ENCODE results near the gene ACVR1B. TPM values are rescaled to one million over a fixed set of nuclear protein-coding genes. Genes with fewer than 3 reads are reported as not detected.

Gene ACVR1B
- total and polyA plus RNA-seq, 9 of the 15 experiments (the other 6 are each of a cell fraction or from before 2014, with no cell fraction given): 0.97 to 15.1 (median 6.8) TPM

DNA sequence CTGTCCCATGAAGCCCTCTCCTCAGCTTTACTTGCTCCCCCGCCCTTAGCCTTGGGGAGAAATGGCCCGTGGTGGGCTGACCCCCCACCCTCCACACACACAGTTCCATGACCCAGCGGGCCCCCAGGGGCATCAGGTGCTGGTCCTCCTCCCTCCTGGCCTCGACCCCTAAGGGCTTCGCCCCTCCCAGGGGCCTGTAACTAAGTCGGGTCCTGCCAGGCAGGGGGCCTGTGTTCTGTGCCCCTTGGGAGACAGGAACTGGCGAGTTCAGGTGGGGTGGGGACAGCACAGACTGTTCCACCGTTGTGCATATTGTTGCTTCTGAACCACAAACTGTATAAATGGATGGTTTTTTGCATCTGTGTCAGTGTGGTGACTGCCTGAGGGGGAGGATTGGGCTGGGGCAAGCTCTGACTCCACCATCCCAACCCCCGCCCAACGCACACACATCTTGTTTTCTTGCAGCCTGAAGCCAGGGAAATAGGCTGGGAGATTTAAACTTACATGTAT, 64.1 kb downstream of the ACVR1B start:
- no peak overlapping the region for H3K27ac ChIP-seq (ENCODE audit: extremely low read depth, low read depth, low read length)
- POLR2A ChIA-PET: no interaction called here
- H3K4me3 ChIP-seq: no peak overlapping the region
- H2AFZ ChIP-seq (ENCODE audit: low read depth, low read length): no peak overlapping the region
- H4K20me1 ChIP-seq (replicated peaks; ENCODE audit: control insufficient read depth, insufficient read depth, low read length): no peaks in the 10 kb centered on the region
- no peaks in the 10 kb centered on the region for H3K9me3 ChIP-seq (replicated peaks; ENCODE audit: control insufficient read depth, insufficient read depth, low read depth, low read length)
- H3K4me1 ChIP-seq (replicated peaks in 1 of 2; ENCODE audit: control insufficient read depth in 2 of 2, insufficient read depth in 2 of 2, low read length in 2 of 2): peaks cover 5% of the 10 kb centered on the region in 2 experiments; a peak in 4 of 5 replicates
- no peak overlapping the region for H3K9ac ChIP-seq (ENCODE audit: insufficient read depth in 1 of 2, low read depth in 2 of 2, low read length in 2 of 2)
- H3K36me3 ChIP-seq (ENCODE audit: control insufficient read depth, insufficient read depth, low read length): no peaks in the 10 kb centered on the region
- no peaks in the 10 kb centered on the region; a peak in 1 of 5 replicates for H3K27me3 ChIP-seq (ENCODE audit: control insufficient read depth in 2 of 2, insufficient read depth in 2 of 2, low read length in 2 of 2)
- 45% methylated on average over 8 of the region's 10 CpGs for WGBS (ENCODE audit: insufficient coverage, low coverage, missing lambda C conversion rate)
- no peak overlapping the region for H3K4me2 ChIP-seq (ENCODE audit: insufficient read depth, low read length)
- DNase-seq (ENCODE audit: extremely low read depth in 1 of 4, low spot score in 3 of 4) (no peak), FAIRE-seq (no peak), ATAC-seq (no peak)
- no peaks in the 10 kb centered on the region for H3K79me2 ChIP-seq (ENCODE audit: control insufficient read depth, insufficient read depth, low read length)
- intact Hi-C loops (cut with micrococcal nuclease): no loop called here
- CTCF ChIA-PET (ENCODE audit: low intra/inter-chr PET ratio): interaction anchor here (0.6 kb wide), 1 partner anchor 1392 kb away, joined by 4 read pairs; no protein-coding TSS in a partner anchor
- in situ Hi-C loops (cut with MboI): loop anchor here (25.0 kb wide), 1 partner anchor 603 kb away; the partner anchor contains the start of gene SLC4A8
- no peaks in the 10 kb centered on the region for H3K9me1 ChIP-seq (ENCODE audit: control insufficient read depth, insufficient read depth, low read length)
- no TSS peak for BruUV-seq (replicated peaks)
- TF ChIP-seq MTA2 (IDR thresholded peaks at IDR 0.05; ENCODE audit: low read depth): no peak
- no peak for TF ChIP-seq AFF1 (IDR thresholded peaks at IDR 0.05; ENCODE audit: low read depth in 1 of 2, partially characterized antibody in 2 of 2)
- no peak for TF ChIP-seq PHF8 (IDR thresholded peaks at IDR 0.05; ENCODE audit: borderline replicate concordance, low read length)
- no peak for TF ChIP-seq STAT5B (CRISPR knock-in tag; IDR thresholded peaks at IDR 0.05)
- no peak for TF ChIP-seq DEAF1 (CRISPR knock-in tag; IDR thresholded peaks at IDR 0.05)
- no peak for TF ChIP-seq NFXL1 (CRISPR knock-in tag; IDR thresholded peaks at IDR 0.05)
- TF ChIP-seq MCM3 (IDR thresholded peaks at IDR 0.05): no peak
- TF ChIP-seq, protein P1, sequence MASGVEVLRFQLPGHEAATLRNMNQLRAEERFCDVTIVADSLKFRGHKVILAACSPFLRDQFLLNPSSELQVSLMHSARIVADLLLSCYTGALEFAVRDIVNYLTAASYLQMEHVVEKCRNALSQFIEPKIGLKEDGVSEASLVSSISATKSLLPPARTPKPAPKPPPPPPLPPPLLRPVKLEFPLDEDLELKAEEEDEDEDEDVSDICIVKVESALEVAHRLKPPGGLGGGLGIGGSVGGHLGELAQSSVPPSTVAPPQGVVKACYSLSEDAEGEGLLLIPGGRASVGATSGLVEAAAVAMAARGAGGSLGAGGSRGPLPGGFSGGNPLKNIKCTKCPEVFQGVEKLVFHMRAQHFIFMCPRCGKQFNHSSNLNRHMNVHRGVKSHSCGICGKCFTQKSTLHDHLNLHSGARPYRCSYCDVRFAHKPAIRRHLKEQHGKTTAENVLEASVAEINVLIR (CRISPR knock-in tag; IDR thresholded peaks at IDR 0.05): no peak
- TF ChIP-seq ZNF212 (CRISPR knock-in tag; IDR thresholded peaks at IDR 0.05): no peak
